ENCODE data around the gene TM4SF4. TPM values are rescaled to one million over a fixed set of nuclear protein-coding genes. Genes with fewer than 3 reads are reported as not detected.

TM4SF4 gene
- total RNA-seq, 1 donor from 2014 or later, result not detected

DNA sequence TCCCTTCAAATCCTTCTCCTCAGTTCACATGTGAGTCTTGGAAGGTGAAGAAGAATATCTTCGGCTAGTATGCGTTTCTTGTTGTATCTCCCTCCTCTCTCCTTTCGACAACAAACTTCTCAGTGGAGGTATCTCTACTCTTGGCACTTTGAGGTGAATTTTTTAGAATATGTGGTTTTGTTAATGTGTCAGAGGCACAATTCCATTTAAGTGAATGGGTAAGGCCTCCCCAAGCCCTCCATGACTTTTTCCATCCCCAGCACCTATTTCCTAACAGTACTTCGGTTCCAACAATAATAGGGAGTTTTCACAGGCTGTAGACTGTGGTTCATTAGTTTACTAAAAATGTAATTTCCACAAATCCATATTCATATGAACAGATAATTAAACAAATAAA lies 74.2 kb downstream of the TM4SF4 start:
- TF ChIP-seq, protein P1, sequence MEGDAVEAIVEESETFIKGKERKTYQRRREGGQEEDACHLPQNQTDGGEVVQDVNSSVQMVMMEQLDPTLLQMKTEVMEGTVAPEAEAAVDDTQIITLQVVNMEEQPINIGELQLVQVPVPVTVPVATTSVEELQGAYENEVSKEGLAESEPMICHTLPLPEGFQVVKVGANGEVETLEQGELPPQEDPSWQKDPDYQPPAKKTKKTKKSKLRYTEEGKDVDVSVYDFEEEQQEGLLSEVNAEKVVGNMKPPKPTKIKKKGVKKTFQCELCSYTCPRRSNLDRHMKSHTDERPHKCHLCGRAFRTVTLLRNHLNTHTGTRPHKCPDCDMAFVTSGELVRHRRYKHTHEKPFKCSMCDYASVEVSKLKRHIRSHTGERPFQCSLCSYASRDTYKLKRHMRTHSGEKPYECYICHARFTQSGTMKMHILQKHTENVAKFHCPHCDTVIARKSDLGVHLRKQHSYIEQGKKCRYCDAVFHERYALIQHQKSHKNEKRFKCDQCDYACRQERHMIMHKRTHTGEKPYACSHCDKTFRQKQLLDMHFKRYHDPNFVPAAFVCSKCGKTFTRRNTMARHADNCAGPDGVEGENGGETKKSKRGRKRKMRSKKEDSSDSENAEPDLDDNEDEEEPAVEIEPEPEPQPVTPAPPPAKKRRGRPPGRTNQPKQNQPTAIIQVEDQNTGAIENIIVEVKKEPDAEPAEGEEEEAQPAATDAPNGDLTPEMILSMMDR (IDR thresholded peaks at IDR 0.05; ENCODE audit: insufficient read depth, low read depth, low read length), result no peak
- TF ChIP-seq EZH2 (IDR thresholded peaks at IDR 0.05; ENCODE audit: insufficient read depth, low read length), result no peak
- H4K20me1 ChIP-seq (ENCODE audit: insufficient read depth, low read length), result no peaks in the 10 kb centered on the region
- Mint-ChIP-seq H3K27ac (ENCODE audit: unreplicated experiment) (peak overlapping the region; percentile 94), H3K4me3 (ENCODE audit: unreplicated experiment) (no peak overlapping the region), H3K4me1 (ENCODE audit: low read depth, unreplicated experiment) (peaks cover 51% of the 10 kb centered on the region), H3K27me3 (ENCODE audit: low read depth, unreplicated experiment) (no peaks in the 10 kb centered on the region), H3K9me3 (ENCODE audit: unreplicated experiment) (no peaks in the 10 kb centered on the region), H3K36me3 (ENCODE audit: low read depth, unreplicated experiment) (peaks cover 13% of the 10 kb centered on the region)
- peaks cover 82% of the 10 kb centered on the region for H3K79me2 ChIP-seq (ENCODE audit: insufficient read depth, low read length)
- DNase-seq (ENCODE audit: low read depth), result peak; percentile 79
- H3K9me3 ChIP-seq (ENCODE audit: insufficient read depth, low read depth, low read length), result no peaks in the 10 kb centered on the region
- peak overlapping the region; percentile 17 for H3K4me3 ChIP-seq (ENCODE audit: insufficient read depth, low read depth, low read length)
- no peak for FAIRE-seq
- H3K4me2 ChIP-seq (ENCODE audit: low read length), result peak overlapping the region; percentile 75
- H3K27me3 ChIP-seq (ENCODE audit: insufficient read depth, low read length), result no peaks in the 10 kb centered on the region
- H2AFZ ChIP-seq (ENCODE audit: low read depth, low read length), result no peak overlapping the region
- peaks cover 11% of the 10 kb centered on the region for H3K36me3 ChIP-seq (ENCODE audit: insufficient read depth, low read length)
- peak overlapping the region; percentile 69 for H3K9ac ChIP-seq (ENCODE audit: low read length)
- H3K27ac ChIP-seq (ENCODE audit: low read depth, low read length), result peak overlapping the region; percentile 90
- peaks cover 39% of the 10 kb centered on the region for H3K4me1 ChIP-seq (ENCODE audit: insufficient read depth, low read length)

DNA sequence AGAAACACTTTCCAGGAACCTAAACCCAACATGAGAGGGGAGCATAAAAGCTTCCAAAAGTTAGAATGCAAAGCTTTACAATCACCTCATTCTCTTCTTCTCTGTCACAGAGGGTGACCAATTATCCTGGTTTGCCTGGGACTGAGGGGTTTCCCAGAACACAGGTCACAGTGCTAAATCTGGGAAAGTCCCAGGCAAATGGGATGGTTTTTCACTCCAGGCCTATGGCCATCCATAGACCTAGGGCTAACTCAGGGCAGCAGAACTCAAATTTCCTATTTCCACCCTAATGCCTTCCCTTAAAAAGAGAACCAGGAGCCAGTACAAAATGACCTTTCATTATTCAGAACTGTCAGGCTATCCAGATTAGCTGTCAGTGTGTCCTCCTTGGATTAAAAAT lies 77.0 kb downstream of the TM4SF4 start:
- TF ChIP-seq, protein P1 (IDR thresholded peaks at IDR 0.05; ENCODE audit: insufficient read depth, low read depth, low read length), result no peak
- no peak for TF ChIP-seq EZH2 (IDR thresholded peaks at IDR 0.05; ENCODE audit: insufficient read depth, low read length)
- H3K27ac ChIP-seq (ENCODE audit: low read depth, low read length), result no peak overlapping the region
- peaks cover 7% of the 10 kb centered on the region for H3K36me3 Mint-ChIP-seq (ENCODE audit: low read depth, unreplicated experiment)
- no peak overlapping the region for H3K4me3 ChIP-seq (ENCODE audit: insufficient read depth, low read depth, low read length)
- no peak overlapping the region for H2AFZ ChIP-seq (ENCODE audit: low read depth, low read length)
- H3K4me3 Mint-ChIP-seq (ENCODE audit: unreplicated experiment), result no peak overlapping the region
- H3K27me3 Mint-ChIP-seq (ENCODE audit: low read depth, unreplicated experiment), result no peaks in the 10 kb centered on the region
- H3K9me3 Mint-ChIP-seq (ENCODE audit: unreplicated experiment), result no peaks in the 10 kb centered on the region
- no peak overlapping the region for H3K27ac Mint-ChIP-seq (ENCODE audit: unreplicated experiment)
- FAIRE-seq, result no peak
- no peak overlapping the region for H3K9ac ChIP-seq (ENCODE audit: low read length)
- no peak overlapping the region for H3K4me2 ChIP-seq (ENCODE audit: low read length)
- H3K79me2 ChIP-seq (ENCODE audit: insufficient read depth, low read length), result peaks cover 63% of the 10 kb centered on the region
- peaks cover 71% of the 10 kb centered on the region for H3K4me1 Mint-ChIP-seq (ENCODE audit: low read depth, unreplicated experiment)
- H4K20me1 ChIP-seq (ENCODE audit: insufficient read depth, low read length), result no peaks in the 10 kb centered on the region
- peaks cover 66% of the 10 kb centered on the region for H3K4me1 ChIP-seq (ENCODE audit: insufficient read depth, low read length)
- no peaks in the 10 kb centered on the region for H3K9me3 ChIP-seq (ENCODE audit: insufficient read depth, low read depth, low read length)
- peaks cover 4% of the 10 kb centered on the region for H3K36me3 ChIP-seq (ENCODE audit: insufficient read depth, low read length)
- no peak for DNase-seq (ENCODE audit: low read depth)
- no peaks in the 10 kb centered on the region for H3K27me3 ChIP-seq (ENCODE audit: insufficient read depth, low read length)

DNA sequence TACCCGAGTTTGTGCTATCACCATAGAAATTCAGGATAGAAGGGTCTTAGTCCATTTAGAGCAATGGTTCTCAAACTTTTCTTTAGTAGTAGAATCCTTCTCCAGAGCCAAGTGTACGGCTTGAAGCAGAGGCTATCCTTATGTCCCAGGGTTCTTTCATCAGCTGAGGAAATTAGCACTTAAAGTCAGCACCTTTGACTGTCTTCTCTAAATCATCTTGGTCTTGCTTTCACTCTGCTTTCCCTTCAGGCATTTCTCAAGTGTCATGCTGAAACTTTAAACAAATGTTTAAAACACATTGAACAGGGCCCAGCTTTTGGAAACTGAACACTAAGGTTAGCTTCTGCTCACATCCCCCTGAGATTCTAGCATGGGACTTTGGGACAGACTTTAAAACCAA lies 78.2 kb downstream of the TM4SF4 start:
- peak overlapping the region; percentile 98 for H3K27ac ChIP-seq (ENCODE audit: low read depth, low read length)
- no peak overlapping the region for H2AFZ ChIP-seq (ENCODE audit: low read depth, low read length)
- peak overlapping the region; percentile 68 for H3K27ac Mint-ChIP-seq (ENCODE audit: unreplicated experiment)
- peaks cover 66% of the 10 kb centered on the region for H3K79me2 ChIP-seq (ENCODE audit: insufficient read depth, low read length)
- DNase-seq (ENCODE audit: low read depth), result no peak
- peaks cover 4% of the 10 kb centered on the region for H3K36me3 ChIP-seq (ENCODE audit: insufficient read depth, low read length)
- no peak overlapping the region for H3K4me3 ChIP-seq (ENCODE audit: insufficient read depth, low read depth, low read length)
- H3K4me1 ChIP-seq (ENCODE audit: insufficient read depth, low read length), result peaks cover 57% of the 10 kb centered on the region
- no peak overlapping the region for H3K4me3 Mint-ChIP-seq (ENCODE audit: unreplicated experiment)
- peaks cover 7% of the 10 kb centered on the region for H3K36me3 Mint-ChIP-seq (ENCODE audit: low read depth, unreplicated experiment)
- no peaks in the 10 kb centered on the region for H3K27me3 ChIP-seq (ENCODE audit: insufficient read depth, low read length)
- H3K9ac ChIP-seq (ENCODE audit: low read length), result peak overlapping the region; percentile 83
- H3K4me1 Mint-ChIP-seq (ENCODE audit: low read depth, unreplicated experiment), result peaks cover 65% of the 10 kb centered on the region
- peak overlapping the region; percentile 68 for H3K4me2 ChIP-seq (ENCODE audit: low read length)
- no peak for FAIRE-seq
- no peaks in the 10 kb centered on the region for H3K9me3 ChIP-seq (ENCODE audit: insufficient read depth, low read depth, low read length)
- no peak for TF ChIP-seq EZH2 (IDR thresholded peaks at IDR 0.05; ENCODE audit: insufficient read depth, low read length)
- TF ChIP-seq, protein P1 (IDR thresholded peaks at IDR 0.05; ENCODE audit: insufficient read depth, low read depth, low read length), result no peak
- H4K20me1 ChIP-seq (ENCODE audit: insufficient read depth, low read length), result no peaks in the 10 kb centered on the region
- no peaks in the 10 kb centered on the region for H3K9me3 Mint-ChIP-seq (ENCODE audit: unreplicated experiment)
- no peaks in the 10 kb centered on the region for H3K27me3 Mint-ChIP-seq (ENCODE audit: low read depth, unreplicated experiment)

All from astrocyte (in vitro differentiated cells and primary cell).